K562 (cell line): Measurements from ENCODE around the gene ZCCHC17. TPM values are rescaled to one million over a fixed set of nuclear protein-coding genes. Genes with fewer than 3 reads are reported as not detected.
A peak's percentile ranks its signal among the peaks of the same experiment; 100 is the strongest.

Experiments
- CSDE1 ChIP-seq, 2 experiments: fragments of 450-650 bp; IDR thresholded peaks; 2 replicates each; pipeline ENCODE4 v1.6.1; 2016; ENCODE audit warnings: mild to moderate bottlenecking in 1 of 2
- DPF2 ChIP-seq: fragments of 450-650 bp; IDR thresholded peaks from 2 replicates; pipeline ENCODE4 v1.6.1; 2016
- E2F5 ChIP-seq: sonication (generic); formaldehyde crosslinking; IDR thresholded peaks from 2 replicates; pipeline ENCODE4 v1.8.0; 2022; ENCODE audit warnings: mild to moderate bottlenecking, missing genetic modification reagents
- ESRRB ChIP-seq: fragments of 250-450 bp; sonication (Bioruptor Pico); IDR thresholded peaks from 2 replicates; pipeline ENCODE4 v1.5.0; 2020; ENCODE audit warnings: mild to moderate bottlenecking, moderate library complexity, borderline replicate concordance
- HINFP ChIP-seq: fragments of 450-650 bp; conservative IDR thresholded peaks from 2 replicates; pipeline ENCODE4 v1.6.1; 2016; ENCODE audit warnings: missing genetic modification characterization, low read depth, mild to moderate bottlenecking, control low read depth, missing compliant biosample characterization
- MTA2 ChIP-seq: fragments of 450-650 bp; IDR thresholded peaks from 2 replicates; pipeline ENCODE4 v1.6.1; 2016; ENCODE audit warnings: low read depth
- PCBP2 ChIP-seq: fragments of 200-400 bp; formaldehyde crosslinking; IDR thresholded peaks from 2 replicates; pipeline ENCODE4 v1.6.1; 2018; ENCODE audit warnings: low read length, low read depth, mild to moderate bottlenecking, moderate library complexity; ENCODE audit not compliant: poor library complexity, severe bottlenecking
- PHTF2 ChIP-seq: fragments of 250-450 bp; sonication (Bioruptor Pico); IDR thresholded peaks from 2 replicates; pipeline ENCODE4 v1.5.0; 2021; ENCODE audit warnings: mild to moderate bottlenecking
- PML ChIP-seq: IDR thresholded peaks from 2 replicates; pipeline ENCODE4 v1.6.1; 2012; ENCODE audit warnings: low read length, inconsistent platforms
- RBFOX2 ChIP-seq: fragments of 200-400 bp; formaldehyde crosslinking; IDR thresholded peaks from 2 replicates; pipeline ENCODE4 v1.6.1; 2017; ENCODE audit warnings: low read depth, mild to moderate bottlenecking, low read length, moderate library complexity
- RBM14 ChIP-seq: fragments of 200-400 bp; formaldehyde crosslinking; IDR thresholded peaks from 2 replicates; pipeline ENCODE4 v1.6.1; 2018; ENCODE audit warnings: low read depth, mild to moderate bottlenecking, low read length, moderate library complexity, borderline replicate concordance; ENCODE audit not compliant: insufficient read depth
- SOX6 ChIP-seq: fragments of 450-650 bp; IDR thresholded peaks from 2 replicates; pipeline ENCODE4 v1.6.1; 2014; ENCODE audit warnings: mild to moderate bottlenecking
- VEZF1 ChIP-seq: fragments of 200-800 bp; sonication (Bioruptor generic); IDR thresholded peaks from 2 replicates; pipeline ENCODE4 v1.6.1; 2017; ENCODE audit warnings: missing genetic modification characterization, missing compliant biosample characterization
- ZMIZ1 ChIP-seq, 2 experiments: fragments of 150-350 bp in 1 of 2; IDR thresholded peaks; 2 replicates each; pipeline ENCODE4 v1.6.1; 2012 to 2016; ENCODE audit warnings: low read depth in 2 of 2, low read length in 2 of 2, mild to moderate bottlenecking in 1 of 2, moderate library complexity in 1 of 2
- ZNF263 ChIP-seq: sonication (generic); formaldehyde crosslinking; IDR thresholded peaks from 2 replicates; pipeline ENCODE4 v1.8.0; 2022; ENCODE audit warnings: mild to moderate bottlenecking, missing genetic modification reagents, borderline replicate concordance
- ZNF280A ChIP-seq: fragments of 450-650 bp; IDR thresholded peaks from 2 replicates; pipeline ENCODE4 v1.6.1; 2018; ENCODE audit warnings: mild to moderate bottlenecking, low read depth; ENCODE audit not compliant: partially characterized antibody
- ZNF445 ChIP-seq: fragments of 250-450 bp; sonication (Bioruptor Pico); IDR thresholded peaks from 2 replicates; pipeline ENCODE4 v1.4.0; 2020; ENCODE audit warnings: low read depth, mild to moderate bottlenecking, moderate library complexity
- ZSCAN29 ChIP-seq: fragments of 450-650 bp; IDR thresholded peaks from 2 replicates; pipeline ENCODE4 v1.6.1; 2017
- ZZZ3 ChIP-seq: fragments of 450-650 bp; IDR thresholded peaks from 2 replicates; pipeline ENCODE4 v1.6.1; 2016; ENCODE audit warnings: antibody characterized with exemption, mild to moderate bottlenecking, moderate library complexity
- polyA plus RNA-seq, 8 experiments: library from polyadenylated mRNA; depleted of rRNA in 4 of 8; stranded (reverse) in 5 of 8; unstranded in 3 of 8; fragments of >200 nt; fragmentation: Nextera tagmentation in 2 of 8; fragmentation: Illumina TruSeq in 1 of 8; extraction: Ambion mirVana in 2 of 8; extraction: Trizol in 1 of 8; gene quantifications; 2 replicates each; pipeline versions ENCODE4 v1.2.1 to v1.2.3, GENCODE V29; 2011 to 2014; ENCODE audit warnings: inconsistent platforms in 1 of 8, missing spikeins in 1 of 8
- total RNA-seq, 7 experiments: library from RNA; depleted of rRNA in 6 of 7; stranded (reverse); fragments of >200 nt in 6 of 7; fragmentation: Illumina TruSeq in 2 of 7; extraction: Trizol in 2 of 7; gene quantifications; 2 replicates each; pipeline versions ENCODE4 v1.2.1 to v1.2.3, GENCODE V29; 2011 to 2021; ENCODE audit warnings: low replicate concordance in 1 of 7

ZCCHC17 gene
- total and polyA plus RNA-seq, 9 of the 15 experiments (the other 6 are each of a cell fraction or from before 2014, with no cell fraction given) = 46.9 to 150 (median 74.7) TPM

GRCh38 chr1:31296486-31297276 is at the start of gene ZCCHC17, which contains the start of gene SNRNP40 (continued):
- no peak for TF ChIP-seq ZNF280A
- TF ChIP-seq DPF2 = peak; percentile 18; the same call in 1 of the 2 replicates
- no peak for TF ChIP-seq ZNF445 (CRISPR knock-in tag)
- no peak; the same call in 1 of the 2 replicates for TF ChIP-seq PHTF2 (CRISPR knock-in tag)
- TF ChIP-seq MTA2 = no peak
- TF ChIP-seq PML = peak; percentile 77; the same call in 1 of the 2 replicates
- TF ChIP-seq ZZZ3 = no peak
- TF ChIP-seq ZSCAN29 = no peak
- 0 out of 2 replicates have a peak, but pooled peaks have one; percentile 27 for TF ChIP-seq VEZF1 (CRISPR knock-in tag)
- no peak for TF ChIP-seq RBM14
- no peak for TF ChIP-seq PCBP2
- TF ChIP-seq ZNF263 (CRISPR knock-in tag) = peak; percentile 67; the same call in 1 of the 2 replicates
- TF ChIP-seq ZMIZ1 (IDR thresholded peaks at IDR 0.05; ENCODE audit: low read depth in 2 of 2, low read length in 2 of 2) = no peak; a peak in 1 of 4 replicates
- TF ChIP-seq HINFP = no peak
- TF ChIP-seq CSDE1 (IDR thresholded peaks at IDR 0.05) = no peak; a peak in 1 of 4 replicates
- TF ChIP-seq RBFOX2 = peak; percentile 99
- TF ChIP-seq SOX6 = no peak
- no peak for TF ChIP-seq ESRRB
- TF ChIP-seq E2F5 (CRISPR knock-in tag) = no peak
